ENCODE measurements around the gene MBTD1.
"Not testable (repeated sequence)": the region's sequence is repeated elsewhere in the genome, so short reads cannot be mapped to it uniquely, and the experiment has no call there.

Gene MBTD1

GRCh38 chr17:51256101-51256500 lies 3.7 kb downstream of the MBTD1 start:
- no peak for DNase-seq (ENCODE audit: low read depth in 2 of 2, low spot score in 1 of 2)

DNA sequence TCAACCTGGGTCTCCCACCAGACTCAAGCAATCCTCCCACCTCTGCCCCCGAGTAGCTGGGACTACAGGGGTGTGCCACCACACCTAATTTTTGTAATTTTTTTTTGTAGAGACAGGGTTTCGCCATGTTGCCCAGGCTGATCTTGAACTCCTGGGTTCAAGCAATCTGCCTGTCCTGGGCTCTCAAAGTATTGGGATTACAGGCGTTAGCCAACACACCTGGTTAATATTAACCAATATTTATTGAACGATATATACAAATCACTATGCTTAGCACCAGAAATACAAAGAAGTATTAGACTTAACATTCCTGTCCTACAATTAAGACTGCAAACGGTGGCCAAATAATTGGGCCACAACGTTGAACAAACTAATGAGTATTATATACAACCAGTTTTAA lies 4.2 kb downstream of the MBTD1 start:
- no peak for DNase-seq (ENCODE audit: low read depth in 2 of 2, low spot score in 1 of 2)

DNA sequence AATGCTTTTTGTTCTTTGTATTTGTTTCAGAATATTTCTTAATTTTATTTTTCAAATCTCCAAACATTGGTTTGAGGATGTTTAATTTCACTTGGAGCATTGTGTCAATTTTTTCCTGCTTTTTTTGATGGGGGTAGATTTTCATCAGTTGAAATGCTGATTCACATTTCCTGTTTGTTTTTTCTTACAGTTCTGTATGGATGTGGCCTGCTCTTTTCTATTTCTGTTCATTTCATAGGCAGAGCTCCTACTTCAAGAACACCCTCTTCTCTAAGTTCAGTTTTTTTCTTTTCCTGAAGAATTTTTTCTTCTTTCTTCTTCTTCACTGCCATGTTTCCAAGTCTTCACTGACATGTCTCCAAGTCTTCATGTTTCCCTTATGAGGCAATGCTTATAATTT lies 8.8 kb downstream of the MBTD1 start:
- DNase-seq (ENCODE audit: low read depth in 2 of 2, low spot score in 1 of 2): no peak

GRCh38 chr17:51250314-51250840 lies 9.5 kb downstream of the MBTD1 start:
- no peak for DNase-seq (ENCODE audit: low read depth in 2 of 2, low spot score in 1 of 2)

- DNase-seq (ENCODE audit: low read depth in 2 of 2, low spot score in 1 of 2): no peak
Measured at GRCh38 chr17:51245535-51245934, 14.3 kb downstream of the MBTD1 start.

- DNase-seq (ENCODE audit: low read depth in 2 of 2, low spot score in 1 of 2): no peak
Measured at GRCh38 chr17:51244041-51244440, 15.8 kb downstream of the MBTD1 start.

DNA sequence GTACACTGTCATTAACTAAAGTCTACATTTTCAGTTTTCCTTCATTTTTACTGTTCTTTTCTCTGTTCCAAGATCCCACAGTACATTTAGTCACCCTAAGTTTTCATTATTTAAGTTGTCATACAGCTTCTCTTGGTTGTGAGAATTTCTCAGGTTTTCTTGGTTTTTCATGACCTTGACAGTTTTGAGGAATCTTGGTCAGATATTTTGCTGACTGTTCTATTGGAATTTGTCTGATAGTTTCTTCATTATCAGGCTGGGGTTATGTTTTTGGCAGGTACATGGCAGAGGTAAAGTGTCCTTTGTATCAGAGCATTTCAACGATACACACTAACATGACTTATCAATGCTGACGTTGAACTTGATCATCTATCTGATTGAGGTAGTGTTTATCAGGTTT lies 19.6 kb downstream of the MBTD1 start:
- no peak for DNase-seq (ENCODE audit: low read depth in 2 of 2, low spot score in 1 of 2)

- no peak for DNase-seq (ENCODE audit: low read depth in 2 of 2, low spot score in 1 of 2)
Measured at GRCh38 chr17:51238255-51238887, 21.5 kb downstream of the MBTD1 start.

- no peak for DNase-seq (ENCODE audit: low read depth in 2 of 2, low spot score in 1 of 2)
Measured at GRCh38 chr17:51234162-51234561, 25.7 kb downstream of the MBTD1 start.

DNA sequence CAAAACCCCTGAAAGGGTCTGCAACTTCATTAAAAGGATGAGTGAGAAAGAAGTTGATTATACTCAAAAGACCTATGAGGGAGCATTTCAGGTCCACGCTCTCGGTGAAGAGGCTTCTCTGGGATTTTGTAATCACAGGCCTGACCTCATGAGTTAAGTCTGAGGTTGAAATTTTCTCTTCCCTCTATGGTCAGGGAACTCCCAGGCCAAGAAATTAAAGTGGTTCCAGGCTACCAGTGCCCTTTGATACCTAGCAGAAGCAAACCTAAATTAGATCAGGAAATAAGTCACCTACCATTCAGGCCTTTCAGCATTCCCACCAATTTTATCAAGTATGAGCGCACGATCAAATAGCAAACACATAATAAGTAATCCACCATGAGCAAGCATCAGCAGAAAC lies 27.9 kb downstream of the MBTD1 start:
- no peak for DNase-seq (ENCODE audit: low read depth in 2 of 2, low spot score in 1 of 2)

DNA sequence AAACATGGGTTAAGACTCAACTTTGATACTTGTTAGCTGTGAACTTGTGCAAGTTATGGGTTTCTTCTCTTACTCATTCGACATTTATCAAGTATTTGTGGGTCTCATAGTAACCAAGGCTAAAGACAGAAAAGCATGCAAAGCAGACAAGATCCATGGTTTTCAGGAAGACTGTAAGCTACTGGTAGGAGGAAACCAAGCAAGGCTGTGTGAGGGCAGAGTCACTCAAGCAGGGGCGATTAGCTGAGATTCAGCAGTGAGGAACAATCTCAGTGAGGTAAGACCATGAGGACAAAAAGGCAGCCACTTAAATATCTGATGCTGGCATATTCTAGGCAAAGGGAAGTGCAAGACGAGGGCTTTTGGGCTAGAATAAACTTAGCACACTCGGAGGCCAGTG lies 29.5 kb downstream of the MBTD1 start:
- no peak for DNase-seq (ENCODE audit: low read depth in 2 of 2, low spot score in 1 of 2)

- no peak for DNase-seq (ENCODE audit: low read depth in 2 of 2, low spot score in 1 of 2)
Measured at GRCh38 chr17:51229889-51230288, 30.0 kb downstream of the MBTD1 start.

- no peak for DNase-seq (ENCODE audit: low read depth in 2 of 2, low spot score in 1 of 2)
Measured at GRCh38 chr17:51228161-51228560, 31.7 kb downstream of the MBTD1 start.

DNA sequence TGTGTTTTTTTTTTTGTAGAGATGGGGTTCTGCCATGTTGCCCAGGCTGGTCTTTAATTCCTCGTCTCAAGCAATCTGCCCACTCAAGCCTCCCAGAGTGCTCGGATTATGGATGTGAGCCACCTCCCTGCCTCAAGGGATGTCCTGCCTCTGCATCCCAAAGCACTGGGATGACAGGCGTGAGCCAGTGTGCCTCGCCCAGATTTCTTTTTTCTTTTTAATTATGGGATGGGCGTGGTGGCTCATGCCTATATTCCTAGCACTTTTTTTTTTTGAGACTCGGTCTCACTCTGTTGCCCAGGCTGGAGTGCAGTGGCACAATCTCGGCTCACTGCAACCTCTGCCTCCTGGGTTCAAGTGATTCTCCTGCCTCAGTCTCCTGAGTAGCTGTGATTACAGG lies 34.3 kb downstream of the MBTD1 start:
- DNase-seq (ENCODE audit: low read depth in 2 of 2, low spot score in 1 of 2): not testable (repeated sequence)

- no peak for DNase-seq (ENCODE audit: low read depth in 2 of 2, low spot score in 1 of 2)
Measured at GRCh38 chr17:51224402-51225262, 35.2 kb downstream of the MBTD1 start.

- no peak for DNase-seq (ENCODE audit: low read depth in 2 of 2, low spot score in 1 of 2)
Measured at GRCh38 chr17:51221322-51221721, 38.5 kb downstream of the MBTD1 start.

DNA sequence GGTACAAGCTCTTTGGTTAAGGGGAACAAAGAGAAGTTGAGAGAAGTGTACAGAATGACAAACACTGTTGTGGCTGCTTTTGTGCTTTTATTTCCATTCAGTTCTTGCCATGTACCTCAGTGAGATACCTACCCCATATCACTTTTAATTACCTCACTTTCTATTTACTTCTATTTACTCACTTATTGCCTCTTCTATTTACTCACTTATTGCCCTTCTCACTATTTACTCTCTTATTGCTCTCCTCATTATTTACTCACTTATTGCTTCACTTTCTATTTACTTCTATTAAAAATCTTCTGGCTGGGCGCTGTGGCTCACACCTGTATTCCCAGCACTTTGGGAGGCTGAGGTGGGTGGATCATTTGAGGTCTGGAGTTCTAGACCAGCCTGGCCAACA lies 41.9 kb downstream of the MBTD1 start:
- DNase-seq (ENCODE audit: low read depth in 2 of 2, low spot score in 1 of 2): no peak

DNA sequence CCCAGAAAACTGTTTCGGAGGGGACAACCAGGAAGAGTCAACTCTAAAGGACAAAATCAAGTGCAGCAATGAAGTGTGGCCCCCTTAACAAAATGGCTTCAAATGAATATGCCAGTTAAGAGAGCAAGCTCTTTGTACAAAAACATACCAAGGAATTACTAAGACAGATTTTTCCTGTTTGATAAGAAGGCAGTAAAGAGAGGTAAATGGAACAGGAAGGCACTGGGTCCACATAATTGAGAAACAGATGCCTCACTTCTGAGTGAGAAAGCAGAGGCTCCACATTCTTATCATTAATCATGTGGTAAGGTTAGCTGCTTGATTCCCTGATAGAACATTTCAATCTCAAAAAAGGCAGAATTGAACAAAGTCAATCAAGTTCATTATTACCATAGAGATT lies 44.9 kb downstream of the MBTD1 start:
- DNase-seq (ENCODE audit: low read depth in 2 of 2, low spot score in 1 of 2): no peak

- DNase-seq (ENCODE audit: low read depth in 2 of 2, low spot score in 1 of 2): no peak
Measured at GRCh38 chr17:51203838-51204237, 56.0 kb downstream of the MBTD1 start.

- no peak for DNase-seq (ENCODE audit: low read depth in 2 of 2, low spot score in 1 of 2)
Measured at GRCh38 chr17:51200846-51201245, 59.0 kb downstream of the MBTD1 start.

DNA sequence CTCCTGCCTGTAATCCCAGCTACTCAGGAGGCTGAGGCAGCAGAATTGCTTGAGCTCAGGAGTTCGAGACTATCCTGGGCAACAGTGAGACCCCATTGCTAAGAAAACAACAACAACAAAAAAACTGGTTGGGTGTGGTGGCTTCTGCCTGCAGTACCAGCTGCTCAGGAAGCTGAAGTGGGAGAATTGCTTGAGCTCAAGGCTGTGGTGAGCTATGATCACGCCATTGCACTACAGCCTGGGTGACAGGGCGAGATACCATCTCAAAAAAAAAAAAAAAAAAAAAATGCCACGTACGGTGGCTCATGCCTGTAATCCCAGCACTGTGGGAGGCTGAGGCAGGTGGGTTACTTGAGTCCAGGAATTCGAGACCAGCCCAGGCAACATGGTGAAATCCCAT lies 59.6 kb downstream of the MBTD1 start:
- DNase-seq (ENCODE audit: low read depth in 2 of 2, low spot score in 1 of 2): no peak

- no peak for DNase-seq (ENCODE audit: low read depth in 2 of 2, low spot score in 1 of 2)
Measured at GRCh38 chr17:51197754-51198153, 62.1 kb downstream of the MBTD1 start.

DNA sequence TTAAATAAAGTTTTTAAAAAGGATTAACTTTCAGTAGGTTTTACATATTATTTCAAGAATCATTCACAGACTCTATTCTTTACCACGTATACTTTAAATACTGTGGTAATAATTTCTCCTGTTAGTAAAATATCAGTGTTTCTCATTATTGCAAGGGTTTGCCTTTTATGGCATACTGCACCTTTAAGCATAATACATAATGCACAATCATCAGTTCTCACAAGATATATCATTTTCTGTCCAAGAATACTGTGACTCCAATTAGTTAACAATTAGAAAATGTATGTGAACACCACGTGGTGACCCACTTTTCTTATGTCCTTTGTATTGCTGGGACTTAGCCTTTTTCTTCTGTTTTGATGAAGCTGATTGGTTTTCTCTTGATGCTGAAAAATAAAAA lies 68.0 kb downstream of the MBTD1 start:
- no peak for DNase-seq (ENCODE audit: low read depth in 2 of 2, low spot score in 1 of 2)
